A673 (cell line): ENCODE results near the gene HBE1. TPM values are rescaled to one million over a fixed set of nuclear protein-coding genes. Genes with fewer than 3 reads are reported as not detected.

Experiments used
- BruUV-seq: library from RNA; stranded (reverse); fragments of 400-500 nt; replicated peaks from 2 replicates; lab custom pipeline; 2021; lab: Mats Ljungman, UMichigan
- CTCF ChIA-PET: fragments of 300-600 bp; sonication (Branson Sonifier 250); formaldehyde crosslinking; loops from one replicate; lab custom pipeline; 2022; ENCODE audit warnings: antibody characterized with exemption; lab: Charles Lee
- POLR2A ChIA-PET: fragments of 300-600 bp; sonication (Branson Sonifier 250); formaldehyde crosslinking; loops from one replicate; lab custom pipeline; 2022; ENCODE audit warnings: antibody characterized with exemption; ENCODE audit not compliant: low non-redundant PET; lab: Charles Lee
- DNase-seq: peaks from one replicate; pipeline ENCODE4 v3.0.0-alpha.2; 2015; ENCODE audit warnings: low spot score
- H3K27ac ChIP-seq: fragments of 200-600 bp; sonication (generic); 2 replicates; pipeline ENCODE4 v1.5.1; 2016; ENCODE audit warnings: mixed run types, low read depth, mild to moderate bottlenecking, mixed read lengths, antibody characterized with exemption, low read length; ENCODE audit not compliant: poor library complexity, severe bottlenecking
- H3K27me3 ChIP-seq: fragments of 200-600 bp; sonication (generic); replicated peaks from 2 replicates; pipeline ENCODE4 v1.6.1; 2017; ENCODE audit warnings: mixed run types, low read depth, mild to moderate bottlenecking, mixed read lengths, antibody characterized with exemption, low read length; ENCODE audit not compliant: insufficient read depth, poor library complexity
- H3K36me3 ChIP-seq: fragments of 200-600 bp; sonication (generic); 2 replicates; pipeline ENCODE4 v1.6.1; 2016; ENCODE audit warnings: mixed run types, mild to moderate bottlenecking, mixed read lengths, antibody characterized with exemption, low read length; ENCODE audit not compliant: insufficient read depth, poor library complexity, severe bottlenecking
- H3K4me1 ChIP-seq: fragments of 200-600 bp; sonication (generic); 2 replicates; pipeline ENCODE4 v1.6.1; 2017; ENCODE audit warnings: mixed run types, mild to moderate bottlenecking, mixed read lengths, antibody characterized with exemption, low read length; ENCODE audit not compliant: insufficient read depth, poor library complexity, severe bottlenecking
- H3K4me3 ChIP-seq: fragments of 200-600 bp; sonication (generic); 2 replicates; pipeline ENCODE4 v1.5.1; 2016; ENCODE audit warnings: low read depth, mixed run types, mild to moderate bottlenecking, mixed read lengths, low read length; ENCODE audit not compliant: poor library complexity, severe bottlenecking
- H3K9me3 ChIP-seq: fragments of 200-600 bp; sonication (generic); 2 replicates; pipeline ENCODE4 v1.6.1; 2016; ENCODE audit warnings: mixed run types, low read depth, mild to moderate bottlenecking, mixed read lengths, antibody characterized with exemption, low read length; ENCODE audit not compliant: poor library complexity, severe bottlenecking
- CTCF ChIP-seq: fragments of 300-800, 200-600 bp; sonication (generic); conservative IDR thresholded peaks from 2 replicates; pipeline ENCODE4 v1.5.1; 2017; ENCODE audit warnings: low read depth, mild to moderate bottlenecking, antibody characterized with exemption, low read length, moderate library complexity, mixed read lengths
- EZH2 ChIP-seq: fragments of 200-600 bp; sonication (generic); IDR thresholded peaks from 2 replicates; pipeline ENCODE4 v1.6.1; 2017; ENCODE audit warnings: borderline replicate concordance, low read depth, mild to moderate bottlenecking, mixed read lengths, antibody characterized with exemption, low read length; ENCODE audit not compliant: poor library complexity, severe bottlenecking
- intact Hi-C: fragments of 100-400 bp; cut with micrococcal nuclease; formaldehyde crosslinking; loops from one replicate; pipeline ENCODE4 v1.10.0; 2022; ENCODE audit not compliant: unreplicated experiment
- total RNA-seq: library from RNA; stranded (reverse); gene quantifications from 2 replicates; pipeline ENCODE4 v1.2.3, GENCODE V29; 2021

Gene HBE1
- total RNA-seq, 1 experiment from 2014 or later: not detected

- Histone ChIP-seq H3K9me3 (no peaks in the 10 kb centered on the region), H3K4me1 (no peaks in the 10 kb centered on the region), H3K4me3 (no peak overlapping the region), H3K27ac (no peak overlapping the region), H3K36me3 (no peaks in the 10 kb centered on the region), H3K27me3 (no peaks in the 10 kb centered on the region)
- BruUV-seq: no TSS peak
- CTCF ChIA-PET: no interaction called here
- TF ChIP-seq CTCF (no peak), EZH2 (no peak)
- intact Hi-C loops: no loop called here
- DNase-seq: no peak
- POLR2A ChIA-PET: no interaction called here
Measured at GRCh38 chr11:5240458-5240857, 29.3 kb downstream of the HBE1 start.

- DNase-seq: no peak
- Histone ChIP-seq H3K27ac (no peak overlapping the region), H3K9me3 (no peaks in the 10 kb centered on the region), H3K27me3 (no peaks in the 10 kb centered on the region), H3K36me3 (no peaks in the 10 kb centered on the region), H3K4me1 (no peaks in the 10 kb centered on the region), H3K4me3 (no peak overlapping the region)
- TF ChIP-seq CTCF: no peak
- no peak for TF ChIP-seq EZH2
- CTCF ChIA-PET: no interaction called here
- POLR2A ChIA-PET: no interaction called here
- BruUV-seq: no TSS peak
- intact Hi-C loops: no loop called here
Measured at GRCh38 chr11:5240056-5240455, 29.7 kb downstream of the HBE1 start.

- H3K4me1 ChIP-seq: no peaks in the 10 kb centered on the region
- intact Hi-C loops: no loop called here
- POLR2A ChIA-PET: no interaction called here
- TF ChIP-seq CTCF: no peak
- no peak for TF ChIP-seq EZH2
- DNase-seq: no peak
- no peak overlapping the region for H3K27ac ChIP-seq
- CTCF ChIA-PET: no interaction called here
- no peaks in the 10 kb centered on the region for H3K27me3 ChIP-seq
- no peaks in the 10 kb centered on the region for H3K9me3 ChIP-seq
- H3K4me3 ChIP-seq: no peak overlapping the region
- BruUV-seq: no TSS peak
- H3K36me3 ChIP-seq: no peaks in the 10 kb centered on the region
Measured at GRCh38 chr11:5239046-5239445, 30.7 kb downstream of the HBE1 start.
